GM18511 (cell line): ENCODE results near the gene SUV39H2.
A peak's percentile ranks its signal among the peaks of the same experiment; 100 is the strongest.
"Not testable (repeated sequence)": the region's sequence is repeated elsewhere in the genome, so short reads cannot be mapped to it uniquely, and the experiment has no call there.

ENCODE experiments used
- ATAC-seq: cut with Tn5 transposase; IDR thresholded peaks from one replicate; pipeline ENCODE4 v1.9.1; 2021; ENCODE audit warnings: mild to moderate bottlenecking, moderate library complexity; ENCODE audit not compliant: unreplicated experiment

SUV39H2 gene

GRCh38 chr10:14873090-14873760 is 5.4 kb upstream of the SUV39H2 start:
- peak; percentile 63 for ATAC-seq

GRCh38 chr10:14875941-14876340 is 2.7 kb upstream of the SUV39H2 start:
- no peak for ATAC-seq

GRCh38 chr10:14876764-14877163 is 1.9 kb upstream of the SUV39H2 start:
- ATAC-seq = no peak

GRCh38 chr10:14879124-14879927 is 660 bp downstream of the SUV39H2 start:
- ATAC-seq = peak; percentile 18

GRCh38 chr10:14879928-14880193 is 1.2 kb downstream of the SUV39H2 start:
- ATAC-seq = no peak

- no peak for ATAC-seq
These were observed 1.6 kb downstream of the SUV39H2 start for GRCh38 chr10:14880229-14880628.

- no peak for ATAC-seq
These were observed 5.4 kb downstream of the SUV39H2 start for GRCh38 chr10:14884082-14884481.

GRCh38 chr10:14889318-14889717 is 10.7 kb downstream of the SUV39H2 start:
- no peak for ATAC-seq

- ATAC-seq = no peak
These were observed 12.5 kb downstream of the SUV39H2 start for GRCh38 chr10:14891151-14891550.

- no peak for ATAC-seq
These were observed 25.7 kb downstream of the SUV39H2 start for GRCh38 chr10:14904316-14904732.

- no peak for ATAC-seq
These were observed 26.2 kb downstream of the SUV39H2 start for GRCh38 chr10:14904864-14905263.

GRCh38 chr10:14905890-14906289 is 27.2 kb downstream of the SUV39H2 start:
- ATAC-seq = no peak

- ATAC-seq = no peak
These were observed 28.1 kb downstream of the SUV39H2 start for GRCh38 chr10:14906765-14907164.

GRCh38 chr10:14907591-14907990 is 28.9 kb downstream of the SUV39H2 start:
- ATAC-seq = not testable (repeated sequence)

GRCh38 chr10:14909101-14909500 is 30.4 kb downstream of the SUV39H2 start:
- no peak for ATAC-seq

- ATAC-seq = no peak
These were observed 32.3 kb downstream of the SUV39H2 start for GRCh38 chr10:14910953-14911352.

GRCh38 chr10:14911801-14912200 is 33.1 kb downstream of the SUV39H2 start:
- no peak for ATAC-seq

- no peak for ATAC-seq
These were observed 37.9 kb downstream of the SUV39H2 start for GRCh38 chr10:14916600-14916999.

- no peak for ATAC-seq
These were observed 39.2 kb downstream of the SUV39H2 start for GRCh38 chr10:14917827-14918226.

- no peak for ATAC-seq
These were observed 40.3 kb downstream of the SUV39H2 start for GRCh38 chr10:14918964-14919363.

GRCh38 chr10:14924013-14924412 is 45.3 kb downstream of the SUV39H2 start:
- ATAC-seq = no peak

GRCh38 chr10:14925268-14925667 is 46.6 kb downstream of the SUV39H2 start:
- ATAC-seq = no peak

GRCh38 chr10:14926061-14926470 is 47.4 kb downstream of the SUV39H2 start:
- ATAC-seq = peak; percentile 20
